ENCODE results near the gene LTBP1. TPM values are rescaled to one million over a fixed set of nuclear protein-coding genes. Genes with fewer than 3 reads are reported as not detected.
A peak's percentile ranks its signal among the peaks of the same experiment; 100 is the strongest.

The LTBP1 gene
- total RNA-seq, 1 experiment from 2014 or later = 12.5 TPM

DNA sequence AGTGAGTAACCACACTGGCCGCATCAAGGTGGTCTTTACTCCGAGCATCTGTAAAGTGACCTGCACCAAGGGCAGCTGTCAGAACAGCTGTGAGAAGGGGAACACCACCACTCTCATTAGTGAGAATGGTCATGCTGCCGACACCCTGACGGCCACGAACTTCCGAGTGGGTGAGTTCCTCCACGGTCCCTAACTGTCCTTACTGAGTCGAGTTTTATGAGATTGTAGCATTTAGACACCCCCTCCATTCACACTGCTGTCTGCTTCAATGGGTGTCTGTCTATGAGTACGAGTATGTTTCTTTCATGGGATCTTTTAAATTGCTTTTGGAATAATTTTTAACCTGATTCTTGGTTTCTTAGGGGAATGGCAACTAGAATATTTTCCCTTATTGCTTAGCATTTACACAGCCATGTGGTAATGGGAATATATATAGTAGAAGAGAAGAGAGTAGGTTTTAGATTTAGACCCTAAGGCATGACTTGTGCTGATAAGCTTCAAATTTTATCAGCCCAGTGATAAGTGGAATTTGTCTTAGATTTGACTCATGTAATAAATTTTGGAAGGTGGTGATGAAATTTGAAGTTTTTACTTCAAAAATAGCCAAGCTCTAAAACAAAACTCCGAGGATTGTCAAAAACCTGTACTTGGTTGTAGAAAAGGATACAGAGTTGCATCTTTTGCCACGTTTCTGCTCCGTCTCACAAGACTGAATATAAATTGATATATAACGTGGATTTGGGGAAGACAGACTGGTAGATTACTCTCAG lies 188.2 kb downstream of the LTBP1 start:
- H3K27me3 ChIP-seq (ENCODE audit: control insufficient read depth, insufficient read depth, low read length) = no peaks in the 10 kb centered on the region
- H3K4me1 ChIP-seq (ENCODE audit: control insufficient read depth, insufficient read depth, low read length) = peaks cover 9% of the 10 kb centered on the region
- DNase-seq (ENCODE audit: low read depth, low spot score) (no peak), ATAC-seq (peak; percentile 70)
- peak overlapping the region; percentile 57; the same call in 1 of the 2 replicates for H3K27ac ChIP-seq (ENCODE audit: low read length)
- no peaks in the 10 kb centered on the region for H3K36me3 ChIP-seq (ENCODE audit: control insufficient read depth, insufficient read depth, low read length)
- no TSS peak for BruUV-seq (replicated peaks)
- intact Hi-C loops (cut with micrococcal nuclease; ENCODE audit: unreplicated experiment) (no loop called here), in situ Hi-C loops (cut with HindIII; ENCODE audit: low pct_unique_long_range_greater_than_20kb, low sequenced_read_pairs) (no loop called here)
- peak overlapping the region; percentile 40 to 73 for H3K4me3 ChIP-seq (ENCODE audit: low read depth in 2 of 2, low read length in 2 of 2)
- no peaks in the 10 kb centered on the region for H3K9me3 ChIP-seq (ENCODE audit: control insufficient read depth, insufficient read depth, low read depth, low read length)
- POLR2A ChIA-PET = interaction anchor here (0.5 kb wide), 1 partner anchor 9 kb away, joined by 3 read pairs; no protein-coding TSS in a partner anchor
- TF ChIP-seq TCF7L2 (IDR thresholded peaks at IDR 0.05; ENCODE audit: low read depth, low read length) (no peak), REST (IDR thresholded peaks at IDR 0.05; ENCODE audit: insufficient read depth in 1 of 2, low read depth in 2 of 2, low read length in 1 of 2) (no peak), SIN3A (IDR thresholded peaks at IDR 0.05; ENCODE audit: borderline replicate concordance, insufficient read depth, low read depth, low read length) (no peak), POLR2AphosphoS5 (IDR thresholded peaks at IDR 0.05; ENCODE audit: low read depth, low read length) (no peak), CTCF (IDR thresholded peaks at IDR 0.05) (no peak)
- CTCF ChIA-PET = no interaction called here

GRCh38 chr2:33135645-33136044 lies 188.9 kb downstream of the LTBP1 start:
- H3K4me3 ChIP-seq (ENCODE audit: low read depth in 2 of 2, low read length in 2 of 2) = peak overlapping the region; percentile 40 to 73; a peak in 2 of 4 replicates
- no peak for DNase-seq (ENCODE audit: low read depth, low spot score)
- H3K4me1 ChIP-seq (ENCODE audit: control insufficient read depth, insufficient read depth, low read length) = peaks cover 9% of the 10 kb centered on the region
- in situ Hi-C loops (cut with HindIII; ENCODE audit: low pct_unique_long_range_greater_than_20kb, low sequenced_read_pairs) = no loop called here
- no peaks in the 10 kb centered on the region for H3K9me3 ChIP-seq (ENCODE audit: control insufficient read depth, insufficient read depth, low read depth, low read length)
- ChIA-PET POLR2A (interaction anchor here (0.5 kb wide), 1 partner anchor 10 kb away, joined by 3 read pairs; no protein-coding TSS in a partner anchor), CTCF (no interaction called here)
- intact Hi-C loops (cut with micrococcal nuclease; ENCODE audit: unreplicated experiment) = no loop called here
- H3K27me3 ChIP-seq (ENCODE audit: control insufficient read depth, insufficient read depth, low read length) = no peaks in the 10 kb centered on the region
- BruUV-seq (replicated peaks) = no TSS peak
- TF ChIP-seq SIN3A (IDR thresholded peaks at IDR 0.05; ENCODE audit: borderline replicate concordance, insufficient read depth, low read depth, low read length) (no peak), TCF7L2 (IDR thresholded peaks at IDR 0.05; ENCODE audit: low read depth, low read length) (no peak), REST (IDR thresholded peaks at IDR 0.05; ENCODE audit: insufficient read depth in 1 of 2, low read depth in 2 of 2, low read length in 1 of 2) (no peak), CTCF (IDR thresholded peaks at IDR 0.05) (no peak), POLR2AphosphoS5 (IDR thresholded peaks at IDR 0.05; ENCODE audit: low read depth, low read length) (no peak)
- no peak for ATAC-seq
- no peak overlapping the region for H3K27ac ChIP-seq (ENCODE audit: low read length)
- H3K36me3 ChIP-seq (ENCODE audit: control insufficient read depth, insufficient read depth, low read length) = no peaks in the 10 kb centered on the region

Data from Panc1 (cell line).